ENCODE measurements around the gene PACRG.
A peak's percentile ranks its signal among the peaks of the same experiment; 100 is the strongest.

Gene PACRG

DNA sequence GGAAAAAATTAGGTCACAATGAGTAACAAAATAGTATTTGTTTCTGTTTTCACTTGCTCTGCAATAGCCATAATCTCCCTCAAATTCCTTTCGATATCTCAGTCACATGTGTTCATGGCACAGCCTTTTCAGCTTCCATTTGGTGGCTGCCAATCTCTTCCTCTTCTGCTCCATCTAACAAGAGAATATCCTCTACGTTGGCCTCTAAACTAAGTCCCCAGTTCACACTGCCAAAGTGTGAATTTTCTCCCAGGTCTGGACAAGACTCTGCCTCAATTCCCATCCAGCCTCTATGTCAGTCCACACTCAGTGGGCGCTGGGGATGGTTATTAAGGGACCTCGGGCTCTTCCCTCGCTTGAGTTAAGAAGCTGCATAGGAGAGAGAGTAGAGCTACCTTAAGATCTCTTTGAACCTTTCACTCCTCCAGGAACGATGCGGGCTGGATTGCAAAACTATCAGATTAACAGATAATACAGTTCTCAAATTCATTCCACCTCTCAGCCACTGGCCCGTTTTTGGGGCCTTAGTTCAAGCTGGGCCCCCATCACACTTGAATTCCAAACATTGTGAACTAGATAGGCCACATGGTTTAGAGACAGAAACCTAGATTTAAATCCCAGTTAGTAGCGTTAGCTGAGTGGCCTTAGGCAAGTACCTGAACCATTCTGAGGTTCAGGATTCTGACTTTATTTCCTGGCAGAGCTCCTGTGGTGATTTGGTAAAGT lies 436.6 kb downstream of the PACRG start:
- Histone ChIP-seq H3K4me3 (ENCODE audit: insufficient read length, low read depth) (no peak overlapping the region), H3K27me3 (ENCODE audit: insufficient read depth, insufficient read length) (no peaks in the 10 kb centered on the region), H3K9me3 (ENCODE audit: insufficient read depth, low read length) (peaks cover 1% of the 10 kb centered on the region; the same call in 1 of the 2 replicates), H3K36me3 (ENCODE audit: insufficient read depth, insufficient read length, low read length) (no peaks in the 10 kb centered on the region), H3K4me1 (ENCODE audit: insufficient read depth, insufficient read length) (peaks cover 4% of the 10 kb centered on the region), H3K9ac (ENCODE audit: insufficient read length, low read depth) (no peak overlapping the region)
- no peak for DNase-seq (ENCODE audit: low read depth, low spot score)
- TF ChIP-seq SUZ12 (IDR thresholded peaks at IDR 0.05; ENCODE audit: extremely low read depth, insufficient read depth, insufficient read length): no peak

- Histone ChIP-seq H3K9me3 (ENCODE audit: insufficient read depth, low read length) (peaks cover 11% of the 10 kb centered on the region; the same call in 1 of the 2 replicates), H3K4me1 (ENCODE audit: insufficient read depth, insufficient read length) (peaks cover 4% of the 10 kb centered on the region), H3K4me3 (ENCODE audit: insufficient read length, low read depth) (no peak overlapping the region), H3K36me3 (ENCODE audit: insufficient read depth, insufficient read length, low read length) (no peaks in the 10 kb centered on the region), H3K9ac (ENCODE audit: insufficient read length, low read depth) (no peak overlapping the region), H3K27me3 (ENCODE audit: insufficient read depth, insufficient read length) (no peaks in the 10 kb centered on the region)
- TF ChIP-seq ZNF274 (IDR thresholded peaks at IDR 0.05; ENCODE audit: low read depth, low read length) (no peak), YY1 (IDR thresholded peaks at IDR 0.05; ENCODE audit: insufficient read depth, insufficient read length) (no peak), SUZ12 (IDR thresholded peaks at IDR 0.05; ENCODE audit: extremely low read depth, insufficient read depth, insufficient read length) (no peak)
- no peak for DNase-seq (ENCODE audit: low read depth, low spot score)
Measured at GRCh38 chr6:163165155-163165910, 437.6 kb downstream of the PACRG start.

GRCh38 chr6:163165922-163166321 lies 438.1 kb downstream of the PACRG start:
- no peak for DNase-seq (ENCODE audit: low read depth, low spot score)
- H3K9me3 ChIP-seq (ENCODE audit: insufficient read depth, low read length): peaks cover 15% of the 10 kb centered on the region; the same call in 1 of the 2 replicates
- TF ChIP-seq SUZ12 (IDR thresholded peaks at IDR 0.05; ENCODE audit: extremely low read depth, insufficient read depth, insufficient read length) (no peak), YY1 (IDR thresholded peaks at IDR 0.05; ENCODE audit: insufficient read depth, insufficient read length) (no peak), ZNF274 (IDR thresholded peaks at IDR 0.05; ENCODE audit: low read depth, low read length) (no peak)
- H3K4me1 ChIP-seq (ENCODE audit: insufficient read depth, insufficient read length): peaks cover 4% of the 10 kb centered on the region
- H3K36me3 ChIP-seq (ENCODE audit: insufficient read depth, insufficient read length, low read length): no peaks in the 10 kb centered on the region
- no peak overlapping the region for H3K4me3 ChIP-seq (ENCODE audit: insufficient read length, low read depth)
- H3K27me3 ChIP-seq (ENCODE audit: insufficient read depth, insufficient read length): no peaks in the 10 kb centered on the region
- no peak overlapping the region for H3K9ac ChIP-seq (ENCODE audit: insufficient read length, low read depth)

- H3K9me3 ChIP-seq (ENCODE audit: insufficient read depth, low read length): peaks cover 15% of the 10 kb centered on the region; the same call in 1 of the 2 replicates
- no peaks in the 10 kb centered on the region for H3K36me3 ChIP-seq (ENCODE audit: insufficient read depth, insufficient read length, low read length)
- no peak overlapping the region for H3K9ac ChIP-seq (ENCODE audit: insufficient read length, low read depth)
- H3K4me3 ChIP-seq (ENCODE audit: insufficient read length, low read depth): no peak overlapping the region
- peaks cover 4% of the 10 kb centered on the region for H3K4me1 ChIP-seq (ENCODE audit: insufficient read depth, insufficient read length)
- TF ChIP-seq ZNF274 (IDR thresholded peaks at IDR 0.05; ENCODE audit: low read depth, low read length): no peak
- TF ChIP-seq SUZ12 (IDR thresholded peaks at IDR 0.05; ENCODE audit: extremely low read depth, insufficient read depth, insufficient read length): no peak
- TF ChIP-seq YY1 (IDR thresholded peaks at IDR 0.05; ENCODE audit: insufficient read depth, insufficient read length): no peak
- H3K27me3 ChIP-seq (ENCODE audit: insufficient read depth, insufficient read length): no peaks in the 10 kb centered on the region
- no peak for DNase-seq (ENCODE audit: low read depth, low spot score)
Measured at GRCh38 chr6:163166507-163166906, 438.7 kb downstream of the PACRG start.

- TF ChIP-seq YY1 (IDR thresholded peaks at IDR 0.05; ENCODE audit: insufficient read depth, insufficient read length) (no peak), ZNF274 (IDR thresholded peaks at IDR 0.05; ENCODE audit: low read depth, low read length) (no peak), SUZ12 (IDR thresholded peaks at IDR 0.05; ENCODE audit: extremely low read depth, insufficient read depth, insufficient read length) (no peak)
- no peak for DNase-seq (ENCODE audit: low read depth, low spot score)
- peaks cover 15% of the 10 kb centered on the region; the same call in 1 of the 2 replicates for H3K9me3 ChIP-seq (ENCODE audit: insufficient read depth, low read length)
- no peaks in the 10 kb centered on the region for H3K36me3 ChIP-seq (ENCODE audit: insufficient read depth, insufficient read length, low read length)
- no peak overlapping the region for H3K4me3 ChIP-seq (ENCODE audit: insufficient read length, low read depth)
- no peaks in the 10 kb centered on the region for H3K27me3 ChIP-seq (ENCODE audit: insufficient read depth, insufficient read length)
- H3K4me1 ChIP-seq (ENCODE audit: insufficient read depth, insufficient read length): no peaks in the 10 kb centered on the region
- H3K9ac ChIP-seq (ENCODE audit: insufficient read length, low read depth): no peak overlapping the region
Measured at GRCh38 chr6:163169521-163169920, 441.7 kb downstream of the PACRG start.

GRCh38 chr6:163170294-163170883 lies 442.6 kb downstream of the PACRG start:
- TF ChIP-seq ZNF274 (IDR thresholded peaks at IDR 0.05; ENCODE audit: low read depth, low read length): no peak
- TF ChIP-seq SUZ12 (IDR thresholded peaks at IDR 0.05; ENCODE audit: extremely low read depth, insufficient read depth, insufficient read length): no peak
- no peak for TF ChIP-seq YY1 (IDR thresholded peaks at IDR 0.05; ENCODE audit: insufficient read depth, insufficient read length)
- no peaks in the 10 kb centered on the region for H3K36me3 ChIP-seq (ENCODE audit: insufficient read depth, insufficient read length, low read length)
- H3K4me1 ChIP-seq (ENCODE audit: insufficient read depth, insufficient read length): no peaks in the 10 kb centered on the region
- H3K9me3 ChIP-seq (ENCODE audit: insufficient read depth, low read length): peaks cover 15% of the 10 kb centered on the region; the same call in 1 of the 2 replicates
- H3K27me3 ChIP-seq (ENCODE audit: insufficient read depth, insufficient read length): no peaks in the 10 kb centered on the region
- no peak overlapping the region for H3K4me3 ChIP-seq (ENCODE audit: insufficient read length, low read depth)
- peak; percentile 5 for DNase-seq (ENCODE audit: low read depth, low spot score)
- H3K9ac ChIP-seq (ENCODE audit: insufficient read length, low read depth): no peak overlapping the region

DNA sequence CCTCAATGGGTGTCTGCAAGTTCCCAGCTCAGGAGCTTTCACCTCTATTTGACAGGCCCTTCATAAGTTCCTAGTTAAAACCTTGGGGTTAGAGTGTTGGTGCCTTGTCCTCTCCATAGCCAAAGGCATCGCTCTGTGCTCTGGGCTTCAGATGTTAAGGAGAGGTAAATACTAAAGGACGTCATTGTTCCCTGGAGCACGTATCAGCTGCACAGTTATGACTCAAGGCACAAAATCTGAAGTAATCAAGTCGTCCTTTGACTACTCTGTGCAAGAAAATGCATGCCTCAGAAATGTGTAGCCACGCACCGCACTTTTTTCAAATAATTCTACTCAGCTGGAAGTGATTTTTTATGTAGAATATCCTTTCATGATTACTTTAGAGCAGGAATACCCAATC lies 446.0 kb downstream of the PACRG start:
- no peak for DNase-seq (ENCODE audit: low read depth, low spot score)
- Histone ChIP-seq H3K36me3 (ENCODE audit: insufficient read depth, insufficient read length, low read length) (no peaks in the 10 kb centered on the region), H3K9me3 (ENCODE audit: insufficient read depth, low read length) (peaks cover 15% of the 10 kb centered on the region; the same call in 1 of the 2 replicates), H3K9ac (ENCODE audit: insufficient read length, low read depth) (no peak overlapping the region), H3K27me3 (ENCODE audit: insufficient read depth, insufficient read length) (no peaks in the 10 kb centered on the region), H3K4me1 (ENCODE audit: insufficient read depth, insufficient read length) (no peaks in the 10 kb centered on the region), H3K4me3 (ENCODE audit: insufficient read length, low read depth) (no peak overlapping the region)
- TF ChIP-seq SUZ12 (IDR thresholded peaks at IDR 0.05; ENCODE audit: extremely low read depth, insufficient read depth, insufficient read length): no peak
- TF ChIP-seq ZNF274 (IDR thresholded peaks at IDR 0.05; ENCODE audit: low read depth, low read length): no peak
- no peak for TF ChIP-seq YY1 (IDR thresholded peaks at IDR 0.05; ENCODE audit: insufficient read depth, insufficient read length)

All from NT2/D1 (cell line).